HepG2 (cell line): ENCODE data around the gene GBP7. TPM values are rescaled to one million over a fixed set of nuclear protein-coding genes. Genes with fewer than 3 reads are reported as not detected.

Experiments
- ATAC-seq: fragments of 200-7000 bp; cut with Tn5 transposase; 3 replicates; pipeline ENCODE4 v1.9.1; 2020; ENCODE audit warnings: mild to moderate bottlenecking, moderate library complexity
- BruUV-seq: library from RNA; stranded (reverse); fragments of 400-500 nt; replicated peaks from 2 replicates; lab custom pipeline; 2021; lab: Mats Ljungman, UMichigan
- CTCF ChIA-PET: fragments of 300-600 bp; formaldehyde crosslinking; extraction: SDS; loops from one replicate; lab custom pipeline; 2021; ENCODE audit warnings: low total read pairs, inconsistent platforms, low intra/inter-chr PET ratio; lab: Yijun Ruan, JAX
- POLR2A ChIA-PET: fragments of 350-600 bp; sonication (Branson Sonifier 250); formaldehyde crosslinking; loops from one replicate; lab custom pipeline; 2020; ENCODE audit warnings: antibody characterized with exemption, inconsistent platforms; lab: Yijun Ruan, JAX
- DNase-seq: peaks from one replicate; pipeline ENCODE4 v3.0.0-alpha.2; 2015; ENCODE audit warnings: low spot score
- FAIRE-seq: peaks from 3 replicates; lab custom pipeline; 2011; peaks lifted over from hg19 to GRCh38; lab: Jason Lieb, UNC
- H2AFZ ChIP-seq: one replicate; pipeline ENCODE4 v1.6.1; 2011; ENCODE audit warnings: low read length, inconsistent platforms
- H3K27ac ChIP-seq: fragments of 300-600 bp; 3 replicates; pipeline ENCODE4 v1.8.0; 2011; ENCODE audit warnings: mixed run types, mild to moderate bottlenecking, mixed read lengths, low read length, inconsistent platforms; ENCODE audit not compliant: insufficient read depth; ENCODE audit errors: extremely low read length
- H3K27me3 ChIP-seq, 2 experiments: fragments of 200-600 bp in 1 of 2; 2 replicates in 1 of 2; 3 replicates in 1 of 2; pipeline versions ENCODE4 v1.6.0 to v1.8.0; 2011; ENCODE audit warnings: low read length in 2 of 2, mild to moderate bottlenecking in 2 of 2, moderate library complexity in 2 of 2, inconsistent platforms in 1 of 2; ENCODE audit not compliant: insufficient read depth in 2 of 2, control insufficient read depth in 1 of 2
- H3K36me3 ChIP-seq, 2 experiments: fragments of 200-600 bp in 1 of 2; replicated peaks in 1 of 2; 2 replicates in 1 of 2; 3 replicates in 1 of 2; pipeline versions ENCODE4 v1.5.1 to v1.8.0; 2011; ENCODE audit warnings: low read length in 2 of 2, inconsistent platforms in 1 of 2; ENCODE audit not compliant: insufficient read depth in 2 of 2, control insufficient read depth in 1 of 2
- H3K4me1 ChIP-seq: 2 replicates; pipeline ENCODE4 v1.5.1; 2012; ENCODE audit warnings: low read length, inconsistent platforms; ENCODE audit not compliant: insufficient read depth
- H3K4me2 ChIP-seq: 2 replicates; pipeline ENCODE4 v1.6.0; 2011; ENCODE audit warnings: low read depth, low read length, inconsistent platforms
- H3K4me3 ChIP-seq, 3 experiments: fragments of 200-600 bp in 1 of 3; sonication (generic), shearing (Covaris generic) in 1 of 3; replicated peaks in 1 of 3; 2 replicates each; pipeline ENCODE4 v1.5.1; 2011 to 2016; ENCODE audit warnings: low read length in 3 of 3, inconsistent platforms in 2 of 3, low read depth in 2 of 3, mild to moderate bottlenecking in 2 of 3, control low read depth in 1 of 3, mixed read lengths in 1 of 3; ENCODE audit not compliant: insufficient read depth in 1 of 3
- H3K79me2 ChIP-seq: one replicate; pipeline ENCODE4 v1.6.1; 2011; ENCODE audit warnings: low read length, inconsistent platforms; ENCODE audit not compliant: insufficient read depth
- H3K9ac ChIP-seq: 2 replicates; pipeline ENCODE4 v1.6.0; 2011; ENCODE audit warnings: mild to moderate bottlenecking, low read depth, low read length, inconsistent platforms; ENCODE audit not compliant: insufficient read depth
- H3K9me3 ChIP-seq: 2 replicates; pipeline ENCODE4 v1.5.1; 2012; ENCODE audit warnings: mild to moderate bottlenecking, low read length
- H4K20me1 ChIP-seq: 2 replicates; pipeline ENCODE4 v1.6.0; 2011; ENCODE audit warnings: inconsistent platforms, mild to moderate bottlenecking, low read length, moderate library complexity; ENCODE audit not compliant: insufficient read depth
- ATAD3A ChIP-seq: sonication (generic); formaldehyde crosslinking; IDR thresholded peaks from 2 replicates; pipeline ENCODE4 v1.4.0; 2020; ENCODE audit warnings: missing genetic modification reagents
- CBX2 ChIP-seq, 2 experiments: fragments of 200-600 bp in 1 of 2; sonication (generic); formaldehyde crosslinking in 1 of 2; IDR thresholded peaks; 2 replicates each; pipeline versions ENCODE4 v1.7.0 to v1.8.1; 2018 to 2022; ENCODE audit warnings: low read depth in 2 of 2, low read length in 1 of 2, mild to moderate bottlenecking in 1 of 2, missing genetic modification reagents in 1 of 2
- CENPT ChIP-seq: sonication (generic); formaldehyde crosslinking; IDR thresholded peaks from 2 replicates; pipeline ENCODE4 v1.8.0; 2022; ENCODE audit warnings: low read depth, mild to moderate bottlenecking, moderate library complexity, missing genetic modification reagents
- HIVEP1 ChIP-seq: sonication (generic); formaldehyde crosslinking; IDR thresholded peaks from 2 replicates; pipeline ENCODE4 v1.4.0; 2020; ENCODE audit warnings: mild to moderate bottlenecking, missing genetic modification reagents
- NFIB ChIP-seq: sonication (generic); formaldehyde crosslinking; IDR thresholded peaks from 2 replicates; pipeline ENCODE4 v1.9.0; 2021; ENCODE audit warnings: missing genetic modification reagents, mild to moderate bottlenecking, borderline replicate concordance
- ONECUT2 ChIP-seq: sonication (generic); formaldehyde crosslinking; IDR thresholded peaks from 2 replicates; pipeline ENCODE4 v1.4.0; 2020; ENCODE audit warnings: missing genetic modification reagents
- PHB2 ChIP-seq: fragments of 450-650 bp; IDR thresholded peaks from 2 replicates; pipeline ENCODE4 v1.6.1; 2018; ENCODE audit not compliant: partially characterized antibody
- SCMH1 ChIP-seq: sonication (generic); formaldehyde crosslinking; IDR thresholded peaks from 2 replicates; pipeline ENCODE4 v1.9.0; 2021; ENCODE audit warnings: missing genetic modification reagents, mild to moderate bottlenecking, borderline replicate concordance
- SMARCC2 ChIP-seq: fragments of 450-650 bp; IDR thresholded peaks from 2 replicates; pipeline ENCODE4 v1.6.1; 2017; ENCODE audit warnings: antibody characterized with exemption, mild to moderate bottlenecking
- SP4 ChIP-seq: sonication (generic); formaldehyde crosslinking; IDR thresholded peaks from 2 replicates; pipeline ENCODE4 v1.8.1; 2023; ENCODE audit warnings: mild to moderate bottlenecking, missing genetic modification reagents
- ZBTB1 ChIP-seq: sonication (generic); formaldehyde crosslinking; IDR thresholded peaks from 2 replicates; pipeline ENCODE4 v1.4.0; 2020; ENCODE audit warnings: missing genetic modification reagents, borderline replicate concordance
- ZC3H13 ChIP-seq: sonication (generic); formaldehyde crosslinking; IDR thresholded peaks from 2 replicates; pipeline ENCODE4 v1.8.1; 2023; ENCODE audit warnings: mild to moderate bottlenecking, missing genetic modification reagents, moderate library complexity
- ZNF264 ChIP-seq: sonication (generic); formaldehyde crosslinking; IDR thresholded peaks from 2 replicates; pipeline ENCODE4 v1.4.0; 2020; ENCODE audit warnings: missing genetic modification reagents
- ZNF567 ChIP-seq: sonication (generic); formaldehyde crosslinking; IDR thresholded peaks from 2 replicates; pipeline ENCODE4 v1.8.1; 2023; ENCODE audit warnings: mild to moderate bottlenecking, missing genetic modification reagents, borderline replicate concordance
- ZNF570 ChIP-seq: sonication (generic); formaldehyde crosslinking; IDR thresholded peaks from 2 replicates; pipeline ENCODE4 v1.4.0; 2020; ENCODE audit warnings: mild to moderate bottlenecking, missing genetic modification reagents, borderline replicate concordance
- ZNF670 ChIP-seq: sonication (generic); formaldehyde crosslinking; IDR thresholded peaks from 2 replicates; pipeline ENCODE4 v1.8.0; 2022; ENCODE audit warnings: mild to moderate bottlenecking, missing genetic modification reagents, borderline replicate concordance
- ZNF746 ChIP-seq: sonication (generic); formaldehyde crosslinking; IDR thresholded peaks from 2 replicates; pipeline ENCODE4 v1.8.0; 2022; ENCODE audit warnings: mild to moderate bottlenecking, missing genetic modification reagents
- ZNF800 ChIP-seq: sonication (generic); formaldehyde crosslinking; IDR thresholded peaks from 2 replicates; pipeline ENCODE4 v1.4.0; 2020; ENCODE audit warnings: missing genetic modification reagents
- ZSCAN20 ChIP-seq: sonication (generic); formaldehyde crosslinking; IDR thresholded peaks from 2 replicates; pipeline ENCODE4 v1.4.0; 2020; ENCODE audit warnings: missing genetic modification reagents, mild to moderate bottlenecking, borderline replicate concordance
- WGBS: methylation state at CpG from one replicate; pipeline ENCODE4 v1.1.6; 2017; ENCODE audit warnings: low lambda C conversion rate; 5-methylcytosine and 5-hydroxymethylcytosine counted together
- in situ Hi-C: cut with HindIII; loops from 2 replicates; pipeline ENCODE4 v1.10.0; 2017; ENCODE audit warnings: low pct_unique_long_range_greater_than_20kb; ENCODE audit not compliant: extremely low pct_ligation_motif_present
- intact Hi-C: fragments of 100-400 bp; cut with micrococcal nuclease; formaldehyde crosslinking; loops from one replicate; pipeline ENCODE4 v1.10.0; 2022; ENCODE audit not compliant: unreplicated experiment
- polyA plus RNA-seq, 8 experiments: library from polyadenylated mRNA; depleted of rRNA in 3 of 8; stranded (reverse) in 7 of 8; unstranded in 1 of 8; fragments of >200 nt; fragmentation: Illumina TruSeq in 4 of 8; extraction: Trizol in 4 of 8; gene quantifications; 2 replicates each; pipeline versions ENCODE4 v1.2.1 to v1.2.3, GENCODE V29; 2011 to 2016; ENCODE audit warnings: low read depth in 4 of 8, missing spikeins in 1 of 8, mixed read lengths in 1 of 8; ENCODE audit not compliant: insufficient read depth in 1 of 8
- total RNA-seq, 5 experiments: library from RNA; depleted of rRNA; stranded (reverse); fragments of >200 nt; fragmentation: Illumina TruSeq; extraction: Trizol; gene quantifications; 2 replicates each; pipeline ENCODE4 v1.2.3, GENCODE V29; 2016; ENCODE audit warnings: low read depth in 1 of 5

Gene GBP7
- total and polyA plus RNA-seq, 2 of the 13 experiments (the other 11 are each of a cell fraction or from before 2014, with no cell fraction given), result not detected

GRCh38 chr1:89121641-89122040 is 54.2 kb downstream of the GBP7 start:
- no peaks in the 10 kb centered on the region for H3K27me3 ChIP-seq
- H3K4me3 ChIP-seq, result no peak overlapping the region
- ChIA-PET POLR2A (no interaction called here), CTCF (no interaction called here)
- H3K9ac ChIP-seq, result no peak overlapping the region
- DNase-seq (no peak), FAIRE-seq (no peak), ATAC-seq (no peak)
- H3K79me2 ChIP-seq, result no peaks in the 10 kb centered on the region
- in situ Hi-C loops (no loop called here), intact Hi-C loops (no loop called here)
- no peak overlapping the region for H3K4me2 ChIP-seq
- H3K9me3 ChIP-seq, result no peaks in the 10 kb centered on the region
- H3K36me3 ChIP-seq, result no peaks in the 10 kb centered on the region
- BruUV-seq, result no TSS peak
- TF ChIP-seq PHB2 (no peak), ZSCAN20 (CRISPR knock-in tag) (no peak), ZNF800 (CRISPR knock-in tag) (no peak), ONECUT2 (no peak), ZNF670 (CRISPR knock-in tag) (no peak), ZBTB1 (CRISPR knock-in tag) (no peak), HIVEP1 (CRISPR knock-in tag) (no peak), CBX2 (IDR thresholded peaks at IDR 0.05; ENCODE audit: low read depth, low read length) (no peak), CBX2 (CRISPR knock-in tag; IDR thresholded peaks at IDR 0.05; ENCODE audit: low read depth) (no peak), NFIB (no peak), SCMH1 (CRISPR knock-in tag) (no peak), CENPT (CRISPR knock-in tag) (no peak), SP4 (CRISPR knock-in tag) (no peak), ZNF567 (CRISPR knock-in tag) (no peak), ZNF746 (CRISPR knock-in tag) (no peak), SMARCC2 (no peak), ZNF570 (no peak), ATAD3A (CRISPR knock-in tag) (no peak), ZC3H13 (no peak), ZNF264 (CRISPR knock-in tag) (no peak)
- no peaks in the 10 kb centered on the region for H4K20me1 ChIP-seq
- H2AFZ ChIP-seq, result no peak overlapping the region
- WGBS, result 89% methylated on average over 8 of the region's 8 CpGs
- peaks cover 16% of the 10 kb centered on the region for H3K4me1 ChIP-seq
- H3K27ac ChIP-seq, result no peak overlapping the region
